OCI-LY1 (cell line): ENCODE data around the gene ZNF189.

ENCODE experiments used
- H2AFZ ChIP-seq: fragments of 200-600 bp; sonication (generic), shearing (Covaris generic); 2 replicates; pipeline ENCODE4 v1.6.0; 2014; ENCODE audit warnings: antibody characterized with exemption, mild to moderate bottlenecking, low read length
- H3F3A ChIP-seq: fragments of 200-600 bp; sonication (generic), shearing (Covaris generic); 2 replicates; pipeline ENCODE4 v1.6.0; 2014; ENCODE audit warnings: mild to moderate bottlenecking, antibody characterized with exemption, low read length, moderate library complexity; ENCODE audit not compliant: insufficient read depth
- H3K27ac ChIP-seq: fragments of 200-600 bp; sonication (generic); 2 replicates; pipeline ENCODE4 v1.5.1; 2014; ENCODE audit warnings: low read length, mixed run types, mild to moderate bottlenecking, low read depth; ENCODE audit not compliant: poor library complexity, severe bottlenecking
- H3K27me3 ChIP-seq: fragments of 200-600 bp; sonication (generic); 2 replicates; pipeline ENCODE4 v1.6.0; 2014; ENCODE audit warnings: antibody characterized with exemption, mild to moderate bottlenecking, low read length, moderate library complexity; ENCODE audit not compliant: insufficient read depth
- H3K36me3 ChIP-seq: fragments of 200-600 bp; sonication (generic); 2 replicates; pipeline ENCODE4 v1.6.1; 2014; ENCODE audit warnings: mild to moderate bottlenecking, antibody characterized with exemption, low read length, moderate library complexity, mixed read lengths; ENCODE audit not compliant: insufficient read depth
- H3K4me1 ChIP-seq: fragments of 200-600 bp; sonication (generic); 2 replicates; pipeline ENCODE4 v1.5.1; 2014; ENCODE audit warnings: mild to moderate bottlenecking, low read length, moderate library complexity; ENCODE audit not compliant: insufficient read depth, severe bottlenecking
- H3K4me2 ChIP-seq: fragments of 200-600 bp; sonication (generic), shearing (Covaris generic); 2 replicates; pipeline ENCODE4 v1.6.1; 2014; ENCODE audit warnings: low read length
- H3K4me3 ChIP-seq: fragments of 200-600 bp; sonication (generic); 2 replicates; pipeline ENCODE4 v1.5.1; 2014; ENCODE audit warnings: low read length, low read depth, mild to moderate bottlenecking, mixed read lengths; ENCODE audit not compliant: poor library complexity, severe bottlenecking
- H3K79me2 ChIP-seq: fragments of 200-600 bp; shearing (Covaris generic); 2 replicates; pipeline ENCODE4 v1.6.1; 2016; ENCODE audit warnings: mixed run types, low read length, mixed read lengths; ENCODE audit not compliant: insufficient read depth
- H3K9ac ChIP-seq: fragments of 200-600 bp; sonication (generic), shearing (Covaris generic); 2 replicates; pipeline ENCODE4 v1.6.1; 2014; ENCODE audit warnings: mild to moderate bottlenecking, low read length, mixed read lengths
- H3K9me2 ChIP-seq: fragments of 200-600 bp; sonication (generic), shearing (Covaris generic); 2 replicates; pipeline ENCODE4 v1.6.1; 2014; ENCODE audit warnings: low read depth, mild to moderate bottlenecking, low read length, mixed read lengths
- H3K9me3 ChIP-seq: fragments of 200-600 bp; shearing (Covaris generic); 2 replicates; pipeline ENCODE4 v1.6.1; 2014; ENCODE audit warnings: low read length, mixed read lengths
- H4K20me1 ChIP-seq: fragments of 200-600 bp; sonication (generic), shearing (Covaris generic); 2 replicates; pipeline ENCODE4 v1.6.0; 2016; ENCODE audit warnings: mild to moderate bottlenecking, low read length; ENCODE audit not compliant: insufficient read depth
- CTCF ChIP-seq: fragments of 200-600 bp; sonication (generic), shearing (Covaris generic); IDR thresholded peaks from 2 replicates; pipeline ENCODE4 v1.5.1; 2017; ENCODE audit warnings: mild to moderate bottlenecking, antibody characterized with exemption, low read length, moderate library complexity, mixed read lengths
- EZH2 ChIP-seq: fragments of 200-600 bp; sonication (generic), shearing (Covaris generic); IDR thresholded peaks from 2 replicates; pipeline ENCODE4 v1.8.0; 2017; ENCODE audit warnings: borderline replicate concordance, mixed run types, mild to moderate bottlenecking, antibody characterized with exemption, low read length, moderate library complexity, mixed read lengths

Gene ZNF189

GRCh38 chr9:101376111-101376848 is 22.4 kb upstream of the ZNF189 start:
- Histone ChIP-seq H3K4me2 (no peak overlapping the region), H3K9ac (no peak overlapping the region), H3K9me3 (no peaks in the 10 kb centered on the region), H3K79me2 (no peaks in the 10 kb centered on the region), H3K4me3 (no peak overlapping the region), H3K27me3 (no peaks in the 10 kb centered on the region), H4K20me1 (no peaks in the 10 kb centered on the region), H3F3A (no peaks in the 10 kb centered on the region), H2AFZ (no peak overlapping the region), H3K4me1 (no peaks in the 10 kb centered on the region), H3K9me2 (no peaks in the 10 kb centered on the region), H3K27ac (no peak overlapping the region), H3K36me3 (no peaks in the 10 kb centered on the region)
- no peak for TF ChIP-seq EZH2
- no peak for TF ChIP-seq CTCF

GRCh38 chr9:101380295-101380694 is 18.4 kb upstream of the ZNF189 start:
- TF ChIP-seq CTCF = no peak
- TF ChIP-seq EZH2 = no peak
- Histone ChIP-seq H3F3A (no peaks in the 10 kb centered on the region), H3K9me3 (no peaks in the 10 kb centered on the region; the same call in 1 of the 2 replicates), H3K9ac (no peak overlapping the region), H3K4me1 (no peaks in the 10 kb centered on the region), H3K27me3 (no peaks in the 10 kb centered on the region), H3K27ac (no peak overlapping the region), H3K4me2 (no peak overlapping the region), H2AFZ (no peak overlapping the region), H4K20me1 (no peaks in the 10 kb centered on the region), H3K79me2 (no peaks in the 10 kb centered on the region), H3K36me3 (no peaks in the 10 kb centered on the region), H3K9me2 (no peaks in the 10 kb centered on the region), H3K4me3 (no peak overlapping the region)

DNA sequence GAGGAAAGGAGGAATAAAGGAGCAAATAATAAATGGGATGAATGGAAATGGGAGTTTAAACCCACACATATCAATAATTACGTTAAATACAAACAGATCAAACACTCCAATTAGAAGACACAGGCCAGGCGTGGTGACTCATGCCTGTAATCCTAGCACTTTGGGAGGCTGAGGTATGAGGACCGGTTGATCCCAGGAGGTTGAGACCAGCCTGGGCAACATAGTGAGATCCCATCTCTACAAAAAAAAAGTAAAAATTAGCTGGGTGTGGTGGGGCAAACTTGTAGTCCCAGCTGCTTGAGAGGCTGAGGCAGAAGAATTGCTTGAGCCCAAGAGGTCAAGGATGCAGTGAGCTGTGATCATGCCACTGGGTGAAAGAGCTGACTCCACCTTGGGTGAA is 17.5 kb upstream of the ZNF189 start:
- no peaks in the 10 kb centered on the region for H3K9me2 ChIP-seq
- H3K4me2 ChIP-seq = no peak overlapping the region
- H3K9me3 ChIP-seq = peaks cover 2% of the 10 kb centered on the region; the same call in 1 of the 2 replicates
- no peak overlapping the region for H3K9ac ChIP-seq
- no peaks in the 10 kb centered on the region for H3F3A ChIP-seq
- no peaks in the 10 kb centered on the region for H3K27me3 ChIP-seq
- no peak overlapping the region for H2AFZ ChIP-seq
- TF ChIP-seq CTCF (no peak), EZH2 (no peak)
- H4K20me1 ChIP-seq = no peaks in the 10 kb centered on the region
- H3K4me1 ChIP-seq = no peaks in the 10 kb centered on the region
- H3K79me2 ChIP-seq = no peaks in the 10 kb centered on the region
- H3K27ac ChIP-seq = no peak overlapping the region
- H3K36me3 ChIP-seq = no peaks in the 10 kb centered on the region; the same call in 1 of the 2 replicates
- no peak overlapping the region for H3K4me3 ChIP-seq
